NCI-H524 (cell line): ENCODE data around the gene GMDS.
"Not testable (repeated sequence)": the region's sequence is repeated elsewhere in the genome, so short reads cannot be mapped to it uniquely, and the experiment has no call there.

Experiments used
- DNase-seq, 2 experiments: peaks; one replicate each; lab custom pipeline; 2025; lab: John Stamatoyannopoulos, UW

The GMDS gene

GRCh38 chr6:1686117-1687098, 559.0 kb downstream of the GMDS start:
- DNase-seq: peak; percentile 36 to 59

GRCh38 chr6:1679688-1680068, 565.7 kb downstream of the GMDS start:
- no peak for DNase-seq

GRCh38 chr6:1679031-1679687, 566.2 kb downstream of the GMDS start:
- peak; percentile 30 to 80 for DNase-seq

- peak in 1 of 2 experiments; percentile 23 for DNase-seq
Measured at GRCh38 chr6:1678201-1678600, 567.2 kb downstream of the GMDS start.

GRCh38 chr6:1672379-1672778, 573.0 kb downstream of the GMDS start:
- no peak for DNase-seq

- DNase-seq: no peak
Measured at GRCh38 chr6:1670711-1671462, 574.5 kb downstream of the GMDS start.

- no peak for DNase-seq
Measured at GRCh38 chr6:1669996-1670395, 575.4 kb downstream of the GMDS start.

GRCh38 chr6:1668456-1668855, 576.9 kb downstream of the GMDS start:
- not testable (repeated sequence) for DNase-seq

- no peak for DNase-seq
Measured at GRCh38 chr6:1667805-1668175, 577.6 kb downstream of the GMDS start.

GRCh38 chr6:1667012-1667804, 578.2 kb downstream of the GMDS start:
- peak in 1 of 2 experiments; percentile 30 for DNase-seq

GRCh38 chr6:1665214-1665613, 580.2 kb downstream of the GMDS start:
- DNase-seq: no peak

GRCh38 chr6:1664329-1664728, 581.1 kb downstream of the GMDS start:
- no peak for DNase-seq

GRCh38 chr6:1663511-1663910, 581.9 kb downstream of the GMDS start:
- DNase-seq: no peak

GRCh38 chr6:1662534-1662933, 582.9 kb downstream of the GMDS start:
- no peak for DNase-seq

GRCh38 chr6:1659816-1660215, 585.6 kb downstream of the GMDS start:
- DNase-seq: no peak

GRCh38 chr6:1658212-1659005, 587.0 kb downstream of the GMDS start:
- no peak for DNase-seq

GRCh38 chr6:1657771-1658165, 587.6 kb downstream of the GMDS start:
- DNase-seq: no peak

GRCh38 chr6:1657116-1657770, 588.2 kb downstream of the GMDS start:
- no peak for DNase-seq

- DNase-seq: no peak
Measured at GRCh38 chr6:1654054-1654453, 591.4 kb downstream of the GMDS start.

- DNase-seq: no peak
Measured at GRCh38 chr6:1652842-1653241, 592.6 kb downstream of the GMDS start.
